Ovary (tissue), 3 donors: ENCODE measurements around the gene SLC6A6.

Experiments used
- EP300 ChIP-seq: sonication (generic); formaldehyde crosslinking; IDR thresholded peaks from one replicate; pipeline ENCODE4 v1.6.1; 2017; ENCODE audit warnings: antibody characterized with exemption
- TF ChIP-seq, protein P1 (sequence below), 3 donors: fragments of 450-650 bp in 2 of 3; fragments of 200-600 bp in 1 of 3; IDR thresholded peaks; one replicate each; pipeline versions ENCODE4 v1.5.1 to v1.8.0; 2016 to 2022; ENCODE audit warnings: antibody characterized with exemption in 3 of 3, mild to moderate bottlenecking in 1 of 3
- donor health status: DM: no; HTN: no; CAD: no.

DNA sequence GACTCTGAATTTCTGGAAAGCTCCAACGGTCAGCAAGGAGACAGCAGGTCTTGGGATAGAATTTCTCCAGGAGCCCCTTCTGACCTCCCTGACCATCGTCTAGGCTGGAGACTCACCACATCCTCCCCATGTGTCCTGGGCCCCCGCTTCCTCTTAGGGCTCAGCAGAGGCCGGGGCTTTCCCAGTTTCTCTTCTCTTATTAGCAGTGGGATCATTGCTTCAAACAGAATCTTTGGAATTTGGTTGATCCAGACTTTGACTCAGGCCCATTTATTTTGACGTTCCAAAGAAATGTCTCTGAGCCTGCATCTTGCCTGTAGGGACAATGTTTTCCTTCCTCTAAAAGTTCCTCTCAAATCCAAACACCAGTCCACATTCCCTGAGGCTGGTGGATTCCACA, 38.4 kb upstream of the SLC6A6 start:
- TF ChIP-seq, protein P1, sequence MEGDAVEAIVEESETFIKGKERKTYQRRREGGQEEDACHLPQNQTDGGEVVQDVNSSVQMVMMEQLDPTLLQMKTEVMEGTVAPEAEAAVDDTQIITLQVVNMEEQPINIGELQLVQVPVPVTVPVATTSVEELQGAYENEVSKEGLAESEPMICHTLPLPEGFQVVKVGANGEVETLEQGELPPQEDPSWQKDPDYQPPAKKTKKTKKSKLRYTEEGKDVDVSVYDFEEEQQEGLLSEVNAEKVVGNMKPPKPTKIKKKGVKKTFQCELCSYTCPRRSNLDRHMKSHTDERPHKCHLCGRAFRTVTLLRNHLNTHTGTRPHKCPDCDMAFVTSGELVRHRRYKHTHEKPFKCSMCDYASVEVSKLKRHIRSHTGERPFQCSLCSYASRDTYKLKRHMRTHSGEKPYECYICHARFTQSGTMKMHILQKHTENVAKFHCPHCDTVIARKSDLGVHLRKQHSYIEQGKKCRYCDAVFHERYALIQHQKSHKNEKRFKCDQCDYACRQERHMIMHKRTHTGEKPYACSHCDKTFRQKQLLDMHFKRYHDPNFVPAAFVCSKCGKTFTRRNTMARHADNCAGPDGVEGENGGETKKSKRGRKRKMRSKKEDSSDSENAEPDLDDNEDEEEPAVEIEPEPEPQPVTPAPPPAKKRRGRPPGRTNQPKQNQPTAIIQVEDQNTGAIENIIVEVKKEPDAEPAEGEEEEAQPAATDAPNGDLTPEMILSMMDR (IDR thresholded peaks at IDR 0.05), result no peak
- TF ChIP-seq EP300, result no peak
